OCI-LY7 (cell line): Measurements from ENCODE around the gene GALNT9. TPM values are rescaled to one million over a fixed set of nuclear protein-coding genes. Genes with fewer than 3 reads are reported as not detected.
"Not testable (repeated sequence)": the region's sequence is repeated elsewhere in the genome, so short reads cannot be mapped to it uniquely, and the experiment has no call there.

Experiments used
- BruUV-seq: library from RNA; stranded (reverse); fragments of 400-500 nt; replicated peaks from 2 replicates; lab custom pipeline; 2021; lab: Mats Ljungman, UMichigan
- CTCF ChIA-PET: fragments of 300-600 bp; sonication (Branson Sonifier 250); formaldehyde crosslinking; loops from one replicate; lab custom pipeline; 2022; ENCODE audit warnings: antibody characterized with exemption; ENCODE audit not compliant: unreplicated experiment; lab: Charles Lee
- POLR2A ChIA-PET: fragments of 300-600 bp; sonication (Branson Sonifier 250); formaldehyde crosslinking; loops from one replicate; lab custom pipeline; 2022; ENCODE audit warnings: antibody characterized with exemption; lab: Charles Lee
- DNase-seq: peaks from one replicate; pipeline ENCODE4 v3.0.0-alpha.2; 2015; ENCODE audit warnings: low spot score
- H2AFZ ChIP-seq: fragments of 200-600 bp; sonication (generic), shearing (Covaris generic); 2 replicates; pipeline ENCODE4 v1.6.1; 2014; ENCODE audit warnings: mild to moderate bottlenecking, antibody characterized with exemption, low read length, moderate library complexity
- H3K27ac ChIP-seq: fragments of 200-600 bp; sonication (generic); 2 replicates; pipeline ENCODE4 v1.5.1; 2014; ENCODE audit warnings: mixed run types, low read depth, mild to moderate bottlenecking, moderate library complexity, low read length, inconsistent platforms; ENCODE audit not compliant: poor library complexity, severe bottlenecking
- H3K36me3 ChIP-seq: fragments of 200-600 bp; sonication (generic); 2 replicates; pipeline ENCODE4 v1.6.1; 2014; ENCODE audit warnings: mild to moderate bottlenecking, antibody characterized with exemption, low read length, moderate library complexity, mixed read lengths; ENCODE audit not compliant: insufficient read depth
- H3K4me1 ChIP-seq: fragments of 200-600 bp; sonication (generic); 2 replicates; pipeline ENCODE4 v1.5.1; 2014; ENCODE audit warnings: mild to moderate bottlenecking, low read length; ENCODE audit not compliant: insufficient read depth, poor library complexity, severe bottlenecking
- H3K4me2 ChIP-seq: fragments of 200-600 bp; sonication (generic); 2 replicates; pipeline ENCODE4 v1.6.1; 2014; ENCODE audit warnings: mild to moderate bottlenecking, low read length
- H3K4me3 ChIP-seq: fragments of 200-600 bp; sonication (generic); 2 replicates; pipeline ENCODE4 v1.5.1; 2014; ENCODE audit warnings: mild to moderate bottlenecking, low read depth, low read length; ENCODE audit not compliant: poor library complexity, severe bottlenecking
- H3K79me2 ChIP-seq: fragments of 200-600 bp; sonication (generic); 2 replicates; pipeline ENCODE4 v1.6.1; 2016; ENCODE audit warnings: low read depth, mild to moderate bottlenecking, low read length, moderate library complexity, mixed read lengths; ENCODE audit not compliant: insufficient read depth
- H3K9me2 ChIP-seq: fragments of 200-600 bp; sonication (generic); 2 replicates; pipeline ENCODE4 v1.6.1; 2016; ENCODE audit warnings: mild to moderate bottlenecking, low read length, mixed read lengths; ENCODE audit not compliant: insufficient read depth
- H3K9me3 ChIP-seq: fragments of 200-600 bp; sonication (generic); 2 replicates; pipeline ENCODE4 v1.6.1; 2014; ENCODE audit warnings: mild to moderate bottlenecking, mixed run types, low read length, mixed read lengths
- H4K20me1 ChIP-seq: fragments of 200-600 bp; sonication (generic); 2 replicates; pipeline ENCODE4 v1.6.1; 2014; ENCODE audit warnings: mild to moderate bottlenecking, antibody characterized with exemption, low read length, moderate library complexity, mixed read lengths; ENCODE audit not compliant: insufficient read depth
- EZH2phosphoT487 ChIP-seq: fragments of 200-600 bp; sonication (generic); IDR thresholded peaks from 2 replicates; pipeline ENCODE4 v1.6.1; 2018; ENCODE audit warnings: low read depth, borderline replicate concordance, mild to moderate bottlenecking, mixed run types, antibody characterized with exemption, low read length, moderate library complexity, mixed read lengths
- intact Hi-C: fragments of 100-400 bp; cut with micrococcal nuclease; formaldehyde crosslinking; loops from one replicate; pipeline ENCODE4 v1.10.0; 2022; ENCODE audit not compliant: unreplicated experiment
- total RNA-seq, 2 experiments: library from RNA; depleted of rRNA in 1 of 2; stranded (reverse); fragments of >200 nt in 1 of 2; shearing (Covaris generic) in 1 of 2; gene quantifications; 2 replicates each; pipeline ENCODE4 v1.2.3, GENCODE V29; 2014 to 2022
- TF ChIP-seq, protein P1 (sequence below): fragments of 200-600 bp; sonication (generic); conservative IDR thresholded peaks from 2 replicates; pipeline ENCODE4 v1.5.1; 2014; ENCODE audit warnings: mild to moderate bottlenecking, antibody characterized with exemption, low read length, moderate library complexity, mixed read lengths

GALNT9 gene
- total RNA-seq, 2 experiments from 2014 or later: 0.28 TPM; not detected in 1

- no peak overlapping the region for H3K4me3 ChIP-seq
- H3K27ac ChIP-seq: no peak overlapping the region
- no peaks in the 10 kb centered on the region for H3K4me1 ChIP-seq
- H3K4me2 ChIP-seq: no peak overlapping the region
- DNase-seq: no peak
- H2AFZ ChIP-seq: no peak overlapping the region
- intact Hi-C loops: no loop called here
- no peaks in the 10 kb centered on the region for H3K79me2 ChIP-seq
- no peaks in the 10 kb centered on the region for H4K20me1 ChIP-seq
- BruUV-seq: no TSS peak
- CTCF ChIA-PET: no interaction called here
- no peaks in the 10 kb centered on the region for H3K36me3 ChIP-seq
- H3K9me3 ChIP-seq: no peaks in the 10 kb centered on the region
- POLR2A ChIA-PET: no interaction called here
- no peaks in the 10 kb centered on the region for H3K9me2 ChIP-seq
- no peak for TF ChIP-seq EZH2phosphoT487
- TF ChIP-seq, protein P1, sequence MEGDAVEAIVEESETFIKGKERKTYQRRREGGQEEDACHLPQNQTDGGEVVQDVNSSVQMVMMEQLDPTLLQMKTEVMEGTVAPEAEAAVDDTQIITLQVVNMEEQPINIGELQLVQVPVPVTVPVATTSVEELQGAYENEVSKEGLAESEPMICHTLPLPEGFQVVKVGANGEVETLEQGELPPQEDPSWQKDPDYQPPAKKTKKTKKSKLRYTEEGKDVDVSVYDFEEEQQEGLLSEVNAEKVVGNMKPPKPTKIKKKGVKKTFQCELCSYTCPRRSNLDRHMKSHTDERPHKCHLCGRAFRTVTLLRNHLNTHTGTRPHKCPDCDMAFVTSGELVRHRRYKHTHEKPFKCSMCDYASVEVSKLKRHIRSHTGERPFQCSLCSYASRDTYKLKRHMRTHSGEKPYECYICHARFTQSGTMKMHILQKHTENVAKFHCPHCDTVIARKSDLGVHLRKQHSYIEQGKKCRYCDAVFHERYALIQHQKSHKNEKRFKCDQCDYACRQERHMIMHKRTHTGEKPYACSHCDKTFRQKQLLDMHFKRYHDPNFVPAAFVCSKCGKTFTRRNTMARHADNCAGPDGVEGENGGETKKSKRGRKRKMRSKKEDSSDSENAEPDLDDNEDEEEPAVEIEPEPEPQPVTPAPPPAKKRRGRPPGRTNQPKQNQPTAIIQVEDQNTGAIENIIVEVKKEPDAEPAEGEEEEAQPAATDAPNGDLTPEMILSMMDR: no peak
Measured at GRCh38 chr12:132196038-132196872, 133.1 kb downstream of the GALNT9 start.

DNA sequence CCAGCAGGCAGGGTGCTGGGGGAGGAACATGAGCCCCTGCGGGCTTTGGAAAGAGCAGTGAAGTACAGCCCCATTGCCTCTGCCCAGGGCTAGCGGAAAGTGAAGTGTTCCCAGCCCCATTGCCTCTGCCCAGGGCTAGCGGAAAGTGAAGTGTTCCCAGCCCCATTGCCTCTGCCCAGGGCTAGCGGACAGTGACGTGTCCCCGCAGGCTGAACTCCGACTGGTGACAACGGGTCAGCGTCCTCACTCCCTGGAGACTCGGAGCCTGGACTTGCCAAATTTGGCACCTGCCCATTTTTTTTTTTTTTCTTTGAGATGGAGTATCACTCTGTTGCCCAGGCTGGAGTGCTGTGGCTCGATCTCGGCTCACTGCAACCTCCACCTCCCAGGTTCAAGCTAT, 134.1 kb downstream of the GALNT9 start:
- CTCF ChIA-PET, H3K4me3 ChIP-seq, H4K20me1 ChIP-seq, H3K79me2 ChIP-seq, H2AFZ ChIP-seq, intact Hi-C loops, H3K4me2 ChIP-seq, H3K9me3 ChIP-seq, DNase-seq, H3K36me3 ChIP-seq, H3K27ac ChIP-seq, BruUV-seq, H3K4me1 ChIP-seq, H3K9me2 ChIP-seq: not testable (repeated sequence)
- POLR2A ChIA-PET: interaction anchor here (0.6 kb wide), 1 partner anchor 240 kb away, joined by 3 read pairs; no protein-coding TSS in a partner anchor

DNA sequence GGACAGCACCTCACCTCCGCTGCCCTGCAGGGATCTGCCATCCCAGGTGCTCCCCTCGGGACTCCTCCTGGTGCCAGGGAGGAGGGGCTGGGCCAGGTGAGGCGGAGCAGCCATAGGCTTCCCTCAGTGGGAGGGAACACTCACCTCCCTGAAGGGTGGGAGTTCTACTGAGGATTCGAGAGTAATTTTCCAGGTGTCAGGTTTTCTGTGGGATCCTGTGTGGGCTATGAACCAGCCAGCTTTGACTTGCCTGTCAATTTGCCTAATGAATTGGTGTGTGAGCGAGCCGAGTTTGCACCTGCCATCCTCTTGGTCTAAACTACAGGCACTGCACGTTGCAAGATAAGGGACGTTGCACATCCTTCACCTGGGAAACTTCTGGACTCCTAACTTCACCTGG, 134.8 kb downstream of the GALNT9 start:
- H3K4me2 ChIP-seq: no peak overlapping the region
- POLR2A ChIA-PET: no interaction called here
- H4K20me1 ChIP-seq: no peaks in the 10 kb centered on the region
- no TSS peak for BruUV-seq
- no peak for TF ChIP-seq EZH2phosphoT487
- TF ChIP-seq, protein P1: no peak
- H3K36me3 ChIP-seq: no peaks in the 10 kb centered on the region
- H3K4me1 ChIP-seq: no peaks in the 10 kb centered on the region
- H3K4me3 ChIP-seq: no peak overlapping the region
- intact Hi-C loops: no loop called here
- H2AFZ ChIP-seq: no peak overlapping the region
- no peak overlapping the region for H3K27ac ChIP-seq
- H3K79me2 ChIP-seq: no peaks in the 10 kb centered on the region
- no peak for DNase-seq
- no peaks in the 10 kb centered on the region for H3K9me2 ChIP-seq
- no peaks in the 10 kb centered on the region for H3K9me3 ChIP-seq
- CTCF ChIA-PET: no interaction called here
